Panc1 (cell line): Measurements from ENCODE around the gene CCDC18.

Experiments
- CTCF ChIP-seq: fragments of 450-650 bp; IDR thresholded peaks from 2 replicates; pipeline ENCODE4 v1.5.1; 2017; ENCODE audit warnings: mild to moderate bottlenecking
- POLR2AphosphoS5 ChIP-seq: IDR thresholded peaks from 2 replicates; pipeline ENCODE4 v1.6.1; 2012; ENCODE audit warnings: mild to moderate bottlenecking, low read depth, low read length, moderate library complexity
- SIN3A ChIP-seq: IDR thresholded peaks from 2 replicates; pipeline ENCODE4 v1.6.1; 2012; ENCODE audit warnings: low read depth, mild to moderate bottlenecking, low read length, moderate library complexity, borderline replicate concordance; ENCODE audit not compliant: insufficient read depth
- TCF7L2 ChIP-seq: IDR thresholded peaks from 2 replicates; pipeline ENCODE4 v1.6.1; 2011; ENCODE audit warnings: mild to moderate bottlenecking, low read depth, low read length, inconsistent platforms
- TF ChIP-seq, protein P1 (sequence below), 2 experiments: IDR thresholded peaks; 2 replicates each; pipeline ENCODE4 v1.6.1; 2011 to 2012; ENCODE audit warnings: low read depth in 2 of 2, control low read depth in 1 of 2, low read length in 1 of 2, mild to moderate bottlenecking in 1 of 2, moderate library complexity in 1 of 2; ENCODE audit not compliant: insufficient read depth in 1 of 2

DNA sequence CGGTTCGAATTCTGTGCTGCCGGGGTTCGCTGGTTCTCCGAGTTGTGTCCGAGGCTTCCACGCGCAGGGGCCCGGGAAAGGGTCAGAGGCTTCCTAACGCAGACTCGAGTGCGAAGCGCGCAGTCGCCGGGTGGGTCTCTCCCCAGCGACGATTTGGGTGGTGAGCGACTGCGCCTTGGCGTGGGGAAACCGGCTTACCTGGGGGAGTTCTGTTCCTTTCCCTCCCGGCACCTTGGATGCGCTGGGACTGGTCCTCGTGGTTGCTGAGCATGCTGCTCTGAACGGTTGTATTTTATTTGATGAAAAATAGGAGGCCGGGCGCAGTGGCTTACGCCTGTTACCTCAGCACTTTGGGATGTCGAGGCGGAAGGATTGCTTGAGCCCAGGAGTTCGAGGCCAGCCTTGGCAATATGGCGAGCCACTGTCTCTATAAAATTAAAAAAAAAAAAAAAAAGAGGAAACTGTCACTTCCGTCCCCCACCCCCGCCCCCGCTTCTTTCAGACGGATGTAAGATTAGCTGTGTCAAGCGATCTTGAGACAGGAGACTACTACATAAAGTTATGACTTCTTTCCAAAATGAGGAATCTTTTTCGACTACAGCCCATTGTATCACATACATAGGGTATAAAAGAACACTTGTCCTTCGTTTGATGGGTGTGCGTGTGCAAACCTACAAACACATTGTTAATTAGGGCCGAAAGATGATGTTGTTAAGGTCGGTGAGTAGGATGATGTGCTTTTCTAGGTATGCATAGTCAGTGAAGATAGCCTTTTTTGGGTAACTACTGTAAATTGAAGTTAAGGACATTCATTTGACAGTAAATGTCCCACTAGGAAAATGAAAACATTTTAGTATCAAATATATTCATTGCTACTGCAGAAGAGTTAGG is at the start of gene CCDC18:
- TF ChIP-seq, protein P1, sequence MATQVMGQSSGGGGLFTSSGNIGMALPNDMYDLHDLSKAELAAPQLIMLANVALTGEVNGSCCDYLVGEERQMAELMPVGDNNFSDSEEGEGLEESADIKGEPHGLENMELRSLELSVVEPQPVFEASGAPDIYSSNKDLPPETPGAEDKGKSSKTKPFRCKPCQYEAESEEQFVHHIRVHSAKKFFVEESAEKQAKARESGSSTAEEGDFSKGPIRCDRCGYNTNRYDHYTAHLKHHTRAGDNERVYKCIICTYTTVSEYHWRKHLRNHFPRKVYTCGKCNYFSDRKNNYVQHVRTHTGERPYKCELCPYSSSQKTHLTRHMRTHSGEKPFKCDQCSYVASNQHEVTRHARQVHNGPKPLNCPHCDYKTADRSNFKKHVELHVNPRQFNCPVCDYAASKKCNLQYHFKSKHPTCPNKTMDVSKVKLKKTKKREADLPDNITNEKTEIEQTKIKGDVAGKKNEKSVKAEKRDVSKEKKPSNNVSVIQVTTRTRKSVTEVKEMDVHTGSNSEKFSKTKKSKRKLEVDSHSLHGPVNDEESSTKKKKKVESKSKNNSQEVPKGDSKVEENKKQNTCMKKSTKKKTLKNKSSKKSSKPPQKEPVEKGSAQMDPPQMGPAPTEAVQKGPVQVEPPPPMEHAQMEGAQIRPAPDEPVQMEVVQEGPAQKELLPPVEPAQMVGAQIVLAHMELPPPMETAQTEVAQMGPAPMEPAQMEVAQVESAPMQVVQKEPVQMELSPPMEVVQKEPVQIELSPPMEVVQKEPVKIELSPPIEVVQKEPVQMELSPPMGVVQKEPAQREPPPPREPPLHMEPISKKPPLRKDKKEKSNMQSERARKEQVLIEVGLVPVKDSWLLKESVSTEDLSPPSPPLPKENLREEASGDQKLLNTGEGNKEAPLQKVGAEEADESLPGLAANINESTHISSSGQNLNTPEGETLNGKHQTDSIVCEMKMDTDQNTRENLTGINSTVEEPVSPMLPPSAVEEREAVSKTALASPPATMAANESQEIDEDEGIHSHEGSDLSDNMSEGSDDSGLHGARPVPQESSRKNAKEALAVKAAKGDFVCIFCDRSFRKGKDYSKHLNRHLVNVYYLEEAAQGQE (IDR thresholded peaks at IDR 0.05; ENCODE audit: insufficient read depth in 1 of 2, low read depth in 2 of 2, low read length in 1 of 2): no peak
- no peak for TF ChIP-seq CTCF
- no peak for TF ChIP-seq POLR2AphosphoS5
- TF ChIP-seq SIN3A: peak; percentile 82
- no peak for TF ChIP-seq TCF7L2
